GM23338 (cell line): ENCODE results near the gene OR8B12. TPM values are rescaled to one million over a fixed set of nuclear protein-coding genes. Genes with fewer than 3 reads are reported as not detected.

Source experiments
- ATAC-seq: fragments of 200-7000 bp; cut with Tn5 transposase; 3 replicates; pipeline ENCODE4 v1.9.1; 2020
- DNase-seq: peaks from one replicate; pipeline ENCODE4 v3.0.0-alpha.2; 2015; ENCODE audit warnings: low spot score
- H2AFZ ChIP-seq: fragments of 200-600 bp; sonication (generic); 2 replicates; pipeline ENCODE4 v1.8.0; 2016; ENCODE audit warnings: antibody characterized with exemption, mild to moderate bottlenecking, moderate library complexity
- H3F3A ChIP-seq: fragments of 200-600 bp; sonication (generic); replicated peaks from 2 replicates; pipeline ENCODE4 v1.8.0; 2017; ENCODE audit warnings: antibody characterized with exemption, mixed run types, low read depth
- H3K27ac ChIP-seq: fragments of 200-600 bp; sonication (generic); 2 replicates; pipeline ENCODE4 v1.6.1; 2016; ENCODE audit warnings: low read depth
- H3K27me3 ChIP-seq: fragments of 200-600 bp; sonication (generic); 2 replicates; pipeline ENCODE4 v1.8.0; 2016; ENCODE audit warnings: mild to moderate bottlenecking, mixed run types, moderate library complexity; ENCODE audit not compliant: insufficient read depth
- H3K36me3 ChIP-seq: fragments of 200-600 bp; sonication (generic); 2 replicates; pipeline ENCODE4 v1.8.0; 2016; ENCODE audit warnings: mild to moderate bottlenecking; ENCODE audit not compliant: insufficient read depth
- H3K4me1 ChIP-seq: fragments of 200-600 bp; sonication (generic); 2 replicates; pipeline ENCODE4 v1.8.0; 2016; ENCODE audit warnings: mild to moderate bottlenecking, moderate library complexity; ENCODE audit not compliant: insufficient read depth
- H3K4me2 ChIP-seq: fragments of 200-600 bp; sonication (generic); 2 replicates; pipeline ENCODE4 v1.7.1; 2017; ENCODE audit warnings: mixed run types
- H3K4me3 ChIP-seq: fragments of 200-600 bp; sonication (generic); 2 replicates; pipeline ENCODE4 v1.6.1; 2016; ENCODE audit warnings: mixed run types
- H3K79me2 ChIP-seq: fragments of 200-600 bp; sonication (generic); replicated peaks from 2 replicates; pipeline ENCODE4 v1.8.0; 2017; ENCODE audit warnings: mild to moderate bottlenecking; ENCODE audit not compliant: insufficient read depth
- H3K9me2 ChIP-seq: fragments of 200-600 bp; sonication (generic); 2 replicates; pipeline ENCODE4 v1.8.0; 2017; ENCODE audit not compliant: insufficient read depth
- H4K20me1 ChIP-seq: fragments of 200-600 bp; sonication (generic); replicated peaks from 2 replicates; pipeline ENCODE4 v1.8.0; 2017; ENCODE audit warnings: mild to moderate bottlenecking; ENCODE audit not compliant: insufficient read depth
- H3K27ac Mint-ChIP-seq: 2 replicates; pipeline ENCODE4 v1.8.0; 2020; ENCODE audit warnings: inconsistent platforms, mild to moderate bottlenecking, moderate library complexity, mixed read lengths
- H3K27me3 Mint-ChIP-seq: 3 replicates; pipeline ENCODE4 v1.8.0; 2022; ENCODE audit warnings: low read depth, mild to moderate bottlenecking, moderate library complexity, mixed read lengths, inconsistent platforms; ENCODE audit not compliant: insufficient read depth, poor library complexity
- H3K36me3 Mint-ChIP-seq: 3 replicates; pipeline ENCODE4 v1.8.0; 2021; ENCODE audit warnings: low read depth, mild to moderate bottlenecking, inconsistent platforms, moderate library complexity, mixed read lengths
- H3K4me1 Mint-ChIP-seq: 3 replicates; pipeline ENCODE4 v1.8.0; 2020; ENCODE audit warnings: mild to moderate bottlenecking, inconsistent platforms, mixed read lengths
- H3K4me3 Mint-ChIP-seq: 3 replicates; pipeline ENCODE4 v1.8.0; 2021; ENCODE audit warnings: moderate library complexity, mild to moderate bottlenecking, inconsistent platforms, mixed read lengths
- H3K9me3 Mint-ChIP-seq: 3 replicates; pipeline ENCODE4 v1.8.0; 2020; ENCODE audit warnings: moderate library complexity, mild to moderate bottlenecking, inconsistent platforms, mixed read lengths
- CREB1 ChIP-seq: fragments of 250-450 bp; sonication (Bioruptor Pico); IDR thresholded peaks from 2 replicates; pipeline ENCODE4 v1.5.0; 2020; ENCODE audit warnings: low read depth, mild to moderate bottlenecking, moderate library complexity
- CTCF ChIP-seq, 2 experiments: fragments of 200-600 bp in 1 of 2; sonication (generic) in 1 of 2; conservative IDR thresholded peaks; 2 replicates each; pipeline versions ENCODE4 v1.5.1 to v1.6.1; 2016 to 2017; ENCODE audit warnings: antibody characterized with exemption in 2 of 2, low read depth in 2 of 2, mild to moderate bottlenecking in 2 of 2, moderate library complexity in 1 of 2
- ETS1 ChIP-seq: IDR thresholded peaks from 2 replicates; pipeline ENCODE4 v1.6.1; 2016; ENCODE audit warnings: antibody characterized with exemption
- EZH2 ChIP-seq: fragments of 200-600 bp; sonication (generic); IDR thresholded peaks from one replicate; pipeline ENCODE4 v1.8.0; 2017; ENCODE audit warnings: antibody characterized with exemption, mild to moderate bottlenecking, low read depth; ENCODE audit not compliant: unreplicated experiment
- EZH2phosphoT487 ChIP-seq: fragments of 200-600 bp; sonication (generic); IDR thresholded peaks from one replicate; pipeline ENCODE4 v1.8.1; 2018; ENCODE audit warnings: antibody characterized with exemption; ENCODE audit not compliant: unreplicated experiment
- JUNB ChIP-seq: IDR thresholded peaks from one replicate; pipeline ENCODE4 v1.6.1; 2016; ENCODE audit warnings: antibody characterized with exemption; ENCODE audit not compliant: unreplicated experiment
- NANOG ChIP-seq: IDR thresholded peaks from 2 replicates; pipeline ENCODE4 v1.6.1; 2016; ENCODE audit warnings: antibody characterized with exemption, borderline replicate concordance
- POLR2AphosphoS5 ChIP-seq: IDR thresholded peaks from 2 replicates; pipeline ENCODE4 v1.6.1; 2016; ENCODE audit warnings: antibody characterized with exemption, low read depth
- REST ChIP-seq: IDR thresholded peaks from one replicate; pipeline ENCODE4 v1.6.1; 2018; ENCODE audit warnings: antibody characterized with exemption; ENCODE audit not compliant: unreplicated experiment
- STAT1 ChIP-seq: IDR thresholded peaks from one replicate; pipeline ENCODE4 v1.6.1; 2016; ENCODE audit warnings: antibody characterized with exemption; ENCODE audit not compliant: unreplicated experiment
- ZNF114 ChIP-seq: fragments of 250-450 bp; sonication (Bioruptor Pico); IDR thresholded peaks from 2 replicates; pipeline ENCODE4 v1.5.0; 2020; ENCODE audit warnings: mild to moderate bottlenecking, moderate library complexity
- ZNF331 ChIP-seq: fragments of 250-450 bp; sonication (Bioruptor Pico); IDR thresholded peaks from 2 replicates; pipeline ENCODE4 v1.5.0; 2020; ENCODE audit warnings: low read depth, mild to moderate bottlenecking, moderate library complexity
- ZNF462 ChIP-seq: fragments of 250-450 bp; sonication (Bioruptor Pico); IDR thresholded peaks from 2 replicates; pipeline ENCODE4 v1.5.0; 2020; ENCODE audit warnings: mild to moderate bottlenecking, moderate library complexity
- polyA plus RNA-seq: library from polyadenylated mRNA; unstranded; fragments of >200 nt; fragmentation: Nextera tagmentation; extraction: Ambion mirVana; gene quantifications from 2 replicates; pipeline ENCODE4 v1.2.1, GENCODE V29; 2016
- total RNA-seq: library from RNA; depleted of rRNA; stranded (reverse); fragments of >200 nt; shearing (Covaris generic); gene quantifications from 2 replicates; pipeline ENCODE4 v1.2.3, GENCODE V29; 2014

Gene OR8B12
- total and polyA plus RNA-seq, 2 experiments from 2014 or later = not detected

GRCh38 chr11:124556828-124557227, 13.4 kb upstream of the OR8B12 start:
- H3K27me3 ChIP-seq = no peaks in the 10 kb centered on the region
- Mint-ChIP-seq H3K27me3 (peaks cover 4% of the 10 kb centered on the region), H3K36me3 (no peaks in the 10 kb centered on the region), H3K9me3 (peaks cover 5% of the 10 kb centered on the region; the same call in 2 of the 3 replicates), H3K4me1 (no peaks in the 10 kb centered on the region), H3K4me3 (no peak overlapping the region), H3K27ac (no peak overlapping the region)
- TF ChIP-seq ZNF114 (CRISPR knock-in tag) (no peak), EZH2phosphoT487 (no peak), NANOG (no peak), ZNF462 (no peak), ETS1 (no peak), REST (no peak), STAT1 (no peak), CTCF (conservative IDR thresholded peaks at IDR 0.05; ENCODE audit: low read depth in 2 of 2) (no peak), JUNB (no peak), ZNF331 (CRISPR knock-in tag) (no peak), POLR2AphosphoS5 (no peak), EZH2 (no peak), CREB1 (CRISPR knock-in tag) (no peak)
- H2AFZ ChIP-seq = no peak overlapping the region
- H3K4me3 ChIP-seq = no peak overlapping the region
- no peaks in the 10 kb centered on the region for H3K4me1 ChIP-seq
- no peaks in the 10 kb centered on the region for H3K9me2 ChIP-seq
- H3K36me3 ChIP-seq = no peaks in the 10 kb centered on the region
- no peak for DNase-seq
- ATAC-seq = no peak
- no peaks in the 10 kb centered on the region for H4K20me1 ChIP-seq
- no peak overlapping the region for H3K27ac ChIP-seq
- H3K79me2 ChIP-seq = no peaks in the 10 kb centered on the region
- no peak overlapping the region for H3K4me2 ChIP-seq
- no peaks in the 10 kb centered on the region for H3F3A ChIP-seq
